BLaER1 (cell line): ENCODE measurements around the gene UCHL5.
"Not testable (repeated sequence)": the region's sequence is repeated elsewhere in the genome, so short reads cannot be mapped to it uniquely, and the experiment has no call there.

Experiments
- H3K27ac ChIP-seq: shearing (Covaris generic); formaldehyde crosslinking; 2 replicates; pipeline ENCODE4 v1.8.1; 2022
- H3K27me3 ChIP-seq: shearing (Covaris generic); formaldehyde crosslinking; 2 replicates; pipeline ENCODE4 v1.8.1; 2022
- H3K36me3 ChIP-seq: shearing (Covaris generic); formaldehyde crosslinking; 2 replicates; pipeline ENCODE4 v1.8.1; 2022
- H3K4me1 ChIP-seq: shearing (Covaris generic); formaldehyde crosslinking; 2 replicates; pipeline ENCODE4 v1.8.1; 2022
- H3K4me2 ChIP-seq: shearing (Covaris generic); formaldehyde crosslinking; 2 replicates; pipeline ENCODE4 v1.8.1; 2022
- H3K4me3 ChIP-seq: shearing (Covaris generic); formaldehyde crosslinking; 2 replicates; pipeline ENCODE4 v1.8.1; 2022
- H3K9ac ChIP-seq: shearing (Covaris generic); formaldehyde crosslinking; 2 replicates; pipeline ENCODE4 v1.8.1; 2022
- H3K9me3 ChIP-seq: shearing (Covaris generic); formaldehyde crosslinking; 2 replicates; pipeline ENCODE4 v1.8.1; 2022
- H4K20me1 ChIP-seq: shearing (Covaris generic); formaldehyde crosslinking; 2 replicates; pipeline ENCODE4 v1.8.1; 2022
- Cebpa-rat ChIP-seq: shearing (Covaris generic); IDR thresholded peaks from 2 replicates; pipeline ENCODE4 v1.8.1; 2022

Gene UCHL5

GRCh38 chr1:193016788-193017187 lies 42.4 kb downstream of the UCHL5 start:
- Histone ChIP-seq H3K27ac (no peak overlapping the region), H3K4me3 (no peak overlapping the region), H3K36me3 (peaks cover 7% of the 10 kb centered on the region; the same call in 1 of the 2 replicates), H3K27me3 (no peaks in the 10 kb centered on the region), H4K20me1 (no peaks in the 10 kb centered on the region), H3K9ac (no peak overlapping the region), H3K4me2 (no peak overlapping the region), H3K4me1 (no peaks in the 10 kb centered on the region), H3K9me3 (no peaks in the 10 kb centered on the region)
- no peak for TF ChIP-seq Cebpa-rat

DNA sequence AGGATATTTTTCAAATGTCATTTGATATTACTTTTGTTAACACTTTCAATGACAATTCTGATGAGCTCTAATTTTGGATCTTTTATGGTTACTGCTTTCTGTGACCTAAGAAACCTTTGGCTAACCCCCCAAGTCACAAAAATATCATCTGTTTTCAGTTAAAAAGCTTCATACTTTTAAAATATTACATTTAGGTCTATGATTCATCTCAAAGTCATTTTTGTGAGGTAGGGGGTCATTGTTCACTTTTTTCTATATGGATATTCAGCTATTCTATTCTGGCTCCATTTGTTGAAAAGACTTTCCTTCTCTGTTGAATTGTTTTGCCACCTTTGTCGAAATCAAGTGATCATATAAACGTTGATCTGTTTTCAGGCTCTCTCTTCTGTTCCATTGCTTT lies 44.8 kb downstream of the UCHL5 start:
- H3K27ac ChIP-seq = no peak overlapping the region
- H4K20me1 ChIP-seq = no peaks in the 10 kb centered on the region

GRCh38 chr1:193013707-193014106 lies 45.5 kb downstream of the UCHL5 start:
- Histone ChIP-seq H3K27me3 (no peaks in the 10 kb centered on the region), H3K4me1 (no peaks in the 10 kb centered on the region), H4K20me1 (no peaks in the 10 kb centered on the region), H3K9ac (no peak overlapping the region), H3K27ac (no peak overlapping the region), H3K9me3 (no peaks in the 10 kb centered on the region), H3K36me3 (peaks cover 3% of the 10 kb centered on the region; the same call in 1 of the 2 replicates), H3K4me3 (no peak overlapping the region), H3K4me2 (no peak overlapping the region)
- TF ChIP-seq Cebpa-rat = no peak

More for the DNA sequence above, 44.8 kb downstream of the UCHL5 start:
- no peak overlapping the region for H3K4me3 ChIP-seq
- H3K4me1 ChIP-seq = no peaks in the 10 kb centered on the region
- H3K9ac ChIP-seq = no peak overlapping the region
- H3K36me3 ChIP-seq = peaks cover 3% of the 10 kb centered on the region; the same call in 1 of the 2 replicates
- H3K4me2 ChIP-seq = no peak overlapping the region
- no peak for TF ChIP-seq Cebpa-rat
- H3K27me3 ChIP-seq = no peaks in the 10 kb centered on the region
- no peaks in the 10 kb centered on the region for H3K9me3 ChIP-seq

- H3K9me3 ChIP-seq = no peaks in the 10 kb centered on the region
- no peaks in the 10 kb centered on the region for H3K27me3 ChIP-seq
- H4K20me1 ChIP-seq = no peaks in the 10 kb centered on the region
- peaks cover 3% of the 10 kb centered on the region; the same call in 1 of the 2 replicates for H3K36me3 ChIP-seq
- no peak overlapping the region for H3K9ac ChIP-seq
- no peak for TF ChIP-seq Cebpa-rat
- H3K4me3 ChIP-seq = no peak overlapping the region
- no peaks in the 10 kb centered on the region for H3K4me1 ChIP-seq
- H3K27ac ChIP-seq = no peak overlapping the region
- H3K4me2 ChIP-seq = no peak overlapping the region
These were observed 46.2 kb downstream of the UCHL5 start for GRCh38 chr1:193013005-193013404.

- Histone ChIP-seq H3K4me2 (no peak overlapping the region), H3K36me3 (peaks cover 3% of the 10 kb centered on the region; the same call in 1 of the 2 replicates), H3K27ac (no peak overlapping the region), H4K20me1 (no peaks in the 10 kb centered on the region), H3K9me3 (peaks cover 2% of the 10 kb centered on the region; the same call in 1 of the 2 replicates), H3K4me1 (no peaks in the 10 kb centered on the region), H3K4me3 (no peak overlapping the region), H3K27me3 (no peaks in the 10 kb centered on the region), H3K9ac (no peak overlapping the region)
- no peak for TF ChIP-seq Cebpa-rat
These were observed 47.8 kb downstream of the UCHL5 start for GRCh38 chr1:193011406-193011805.

DNA sequence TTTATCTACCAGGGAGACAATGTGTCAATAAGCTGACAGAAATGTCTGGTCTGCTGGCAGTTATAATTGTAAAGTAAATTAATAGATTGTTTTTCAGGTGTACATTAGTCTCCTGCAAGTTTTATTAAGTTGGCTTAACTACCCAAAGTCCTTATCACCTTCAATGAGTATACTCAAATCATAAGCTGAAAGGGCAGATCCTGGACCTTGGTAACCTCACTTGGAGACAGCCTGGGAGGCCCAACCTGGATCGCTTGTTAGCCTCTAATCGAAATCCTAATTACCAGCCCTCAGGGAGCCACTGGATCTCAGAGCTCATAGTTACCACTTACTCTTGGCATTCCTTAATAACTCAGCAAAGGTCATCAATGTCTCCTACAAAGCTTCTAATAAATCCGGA lies 49.7 kb downstream of the UCHL5 start:
- H3K36me3 ChIP-seq = peaks cover 6% of the 10 kb centered on the region; the same call in 1 of the 2 replicates
- no peak overlapping the region for H3K27ac ChIP-seq
- H3K9me3 ChIP-seq = peaks cover 12% of the 10 kb centered on the region
- no peak overlapping the region for H3K4me3 ChIP-seq
- H3K9ac ChIP-seq = no peak overlapping the region
- no peaks in the 10 kb centered on the region for H4K20me1 ChIP-seq
- TF ChIP-seq Cebpa-rat = no peak
- H3K4me2 ChIP-seq = no peak overlapping the region
- H3K27me3 ChIP-seq = no peaks in the 10 kb centered on the region
- no peaks in the 10 kb centered on the region for H3K4me1 ChIP-seq

- TF ChIP-seq Cebpa-rat = no peak
- Histone ChIP-seq H3K9me3 (peaks cover 31% of the 10 kb centered on the region), H3K4me1 (no peaks in the 10 kb centered on the region), H3K36me3 (peaks cover 34% of the 10 kb centered on the region), H4K20me1 (no peaks in the 10 kb centered on the region), H3K9ac (no peak overlapping the region), H3K27me3 (no peaks in the 10 kb centered on the region), H3K4me2 (no peak overlapping the region), H3K27ac (no peak overlapping the region), H3K4me3 (no peak overlapping the region)
These were observed 53.4 kb downstream of the UCHL5 start for GRCh38 chr1:193005785-193006184.

DNA sequence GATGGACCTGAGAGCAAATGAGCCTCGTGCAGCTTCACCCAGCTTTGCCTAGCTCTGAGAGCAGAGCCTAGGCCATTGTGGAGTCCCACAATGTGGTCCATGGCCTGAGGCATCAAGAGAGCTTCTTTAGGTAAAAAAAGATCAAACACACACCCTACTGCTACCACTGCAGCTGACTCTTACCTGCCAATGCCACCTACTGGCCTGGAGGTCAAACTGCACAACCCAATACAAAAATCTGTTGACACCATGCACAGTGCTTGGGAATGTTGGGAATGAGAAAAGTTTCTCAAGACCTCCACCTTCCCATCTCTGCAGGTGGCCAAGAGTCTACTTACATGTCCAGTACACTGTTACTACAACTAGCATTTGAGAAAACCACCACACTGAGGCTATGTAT lies 60.6 kb downstream of the UCHL5 start:
- H3K36me3 ChIP-seq = peaks cover 48% of the 10 kb centered on the region
- peaks cover 42% of the 10 kb centered on the region for H3K9me3 ChIP-seq
- TF ChIP-seq Cebpa-rat = no peak
- H3K4me3 ChIP-seq = no peak overlapping the region
- H3K4me1 ChIP-seq = no peaks in the 10 kb centered on the region
- no peaks in the 10 kb centered on the region for H3K27me3 ChIP-seq
- no peaks in the 10 kb centered on the region for H4K20me1 ChIP-seq
- no peak overlapping the region for H3K4me2 ChIP-seq
- no peak overlapping the region for H3K9ac ChIP-seq
- no peak overlapping the region for H3K27ac ChIP-seq

GRCh38 chr1:192994141-192994540 lies 65.0 kb downstream of the UCHL5 start:
- no peak for TF ChIP-seq Cebpa-rat
- no peaks in the 10 kb centered on the region for H3K27me3 ChIP-seq
- H3K4me2 ChIP-seq = no peak overlapping the region
- H3K9ac ChIP-seq = no peak overlapping the region
- H3K27ac ChIP-seq = no peak overlapping the region
- no peaks in the 10 kb centered on the region for H3K4me1 ChIP-seq
- peaks cover 31% of the 10 kb centered on the region for H3K36me3 ChIP-seq
- no peak overlapping the region for H3K4me3 ChIP-seq
- H3K9me3 ChIP-seq = peaks cover 20% of the 10 kb centered on the region
- no peaks in the 10 kb centered on the region for H4K20me1 ChIP-seq

DNA sequence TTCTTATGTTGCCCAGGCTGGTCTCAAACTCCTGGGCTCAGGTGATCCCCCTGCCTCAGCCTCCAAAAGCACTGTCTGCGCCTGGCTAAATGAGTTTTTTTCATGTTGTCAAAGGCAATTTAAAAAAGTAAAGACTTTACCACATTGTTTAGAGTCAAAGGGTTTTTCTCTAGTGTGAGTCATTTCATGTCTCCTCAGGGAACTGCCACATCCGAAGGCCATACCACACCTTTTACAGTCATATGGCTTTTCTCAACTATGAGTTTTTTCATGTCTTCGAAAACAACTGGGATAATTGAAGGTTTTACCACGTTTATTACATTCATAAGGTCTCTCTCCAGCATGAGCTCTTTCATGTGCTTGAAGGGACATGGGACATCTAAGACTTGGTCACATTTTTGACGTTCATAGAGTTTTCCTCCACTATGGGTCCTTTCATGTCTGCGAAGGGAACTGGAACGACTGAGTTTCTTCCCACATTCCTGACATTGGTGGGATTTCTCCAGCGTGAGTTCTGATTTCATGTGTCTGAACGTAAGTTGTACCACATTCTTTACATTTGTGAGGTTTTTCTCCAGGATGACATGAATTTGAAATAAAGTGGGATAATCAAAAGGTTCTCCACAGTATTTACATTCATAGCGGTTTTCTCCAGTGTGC lies 65.6 kb downstream of the UCHL5 start:
- TF ChIP-seq Cebpa-rat = no peak
- no peak overlapping the region for H3K4me3 ChIP-seq
- peaks cover 29% of the 10 kb centered on the region for H3K36me3 ChIP-seq
- H3K27ac ChIP-seq = no peak overlapping the region
- no peak overlapping the region for H3K9ac ChIP-seq
- no peaks in the 10 kb centered on the region for H4K20me1 ChIP-seq
- no peaks in the 10 kb centered on the region for H3K4me1 ChIP-seq
- no peak overlapping the region for H3K4me2 ChIP-seq
- no peaks in the 10 kb centered on the region for H3K27me3 ChIP-seq
- peaks cover 15% of the 10 kb centered on the region for H3K9me3 ChIP-seq

GRCh38 chr1:192986748-192987334 lies 72.3 kb downstream of the UCHL5 start:
- H3K4me2 ChIP-seq = not testable (repeated sequence)

More at GRCh38 chr1:192986748-192987334, 72.3 kb downstream of the UCHL5 start:
- not testable (repeated sequence) for H3K27me3 ChIP-seq, H3K4me1 ChIP-seq, H3K9ac ChIP-seq, H4K20me1 ChIP-seq, H3K36me3 ChIP-seq, H3K4me3 ChIP-seq, H3K27ac ChIP-seq
- 0 out of 2 replicates have a peak, but pooled peaks cover 11% of the 10 kb centered on the region for H3K9me3 ChIP-seq
